ENCODE results near the gene ADSL. TPM values are rescaled to one million over a fixed set of nuclear protein-coding genes. Genes with fewer than 3 reads are reported as not detected.

Gene ADSL
- polyA plus RNA-seq, 1 of the 3 experiments (the other 2 are of a cell fraction): 79.7 TPM

DNA sequence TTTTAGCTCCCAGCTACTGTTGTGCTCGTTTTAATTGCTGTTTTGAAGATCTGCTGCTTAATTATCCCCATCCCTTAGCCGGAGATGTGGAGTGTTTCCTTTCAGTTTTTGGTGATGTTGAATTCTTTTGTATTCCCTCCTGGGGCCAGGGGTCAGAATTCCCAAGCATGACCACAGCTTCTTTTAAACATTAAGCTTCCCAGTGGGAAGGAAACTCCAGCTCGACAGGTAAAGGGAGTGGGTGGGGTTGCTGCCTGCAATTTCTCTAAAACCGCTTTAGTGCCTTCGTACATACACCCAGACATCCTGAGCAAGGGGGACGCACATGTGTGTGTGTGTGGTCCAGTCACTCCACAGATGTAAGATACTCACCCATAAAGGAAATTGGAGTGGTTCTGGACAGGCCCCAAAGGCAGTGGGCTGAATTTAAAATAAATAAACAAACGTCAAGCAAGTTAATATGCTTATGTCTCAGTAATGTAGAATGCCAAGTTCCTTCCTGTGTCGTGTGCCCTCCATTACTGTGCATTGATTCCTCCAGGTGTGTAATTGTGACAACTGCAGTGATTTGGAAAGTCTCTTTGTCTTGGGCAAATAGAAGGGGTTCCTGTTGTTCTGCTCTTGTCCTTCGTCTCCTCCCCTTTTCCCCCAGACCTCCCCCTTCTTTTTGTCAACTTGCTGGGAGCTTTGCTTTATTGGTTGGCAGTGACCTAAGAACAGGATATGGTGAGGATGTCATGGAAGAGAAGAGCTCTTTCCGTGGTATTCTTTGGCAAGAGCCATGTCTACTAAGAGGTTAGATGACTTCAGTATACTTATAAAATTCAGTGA, 19.2 kb upstream of the ADSL start:
- POLR2A ChIA-PET: interaction anchor here (0.6 kb wide), 1 partner anchor 986 kb away, joined by 3 read pairs; no protein-coding TSS in a partner anchor
- Histone ChIP-seq H2AFZ (ENCODE audit: low read depth) (no peak overlapping the region), H3F3A (replicated peaks; ENCODE audit: insufficient read depth) (no peaks in the 10 kb centered on the region), H3K9ac (no peak overlapping the region), H3K4me2 (no peak overlapping the region), H3K9me2 (no peaks in the 10 kb centered on the region), H3K79me2 (ENCODE audit: insufficient read depth) (no peaks in the 10 kb centered on the region), H3K27me3 (ENCODE audit: insufficient read depth) (no peaks in the 10 kb centered on the region), H3K4me3 (ENCODE audit: low read depth in 2 of 2, low read length in 1 of 2) (no peak overlapping the region), H3K4me1 (ENCODE audit: control insufficient read depth in 1 of 2, insufficient read depth in 2 of 2, low read depth in 1 of 2, low read length in 1 of 2) (peaks cover 0 to 17% of the 10 kb centered on the region in 2 experiments; a peak in 1 of 4 replicates), H4K20me1 (ENCODE audit: insufficient read depth) (no peaks in the 10 kb centered on the region), H3K9me3 (no peaks in the 10 kb centered on the region), H3K36me3 (replicated peaks in 1 of 2; ENCODE audit: control insufficient read depth in 1 of 2, insufficient read depth in 2 of 2, low read length in 1 of 2) (peaks cover 0 to 6% of the 10 kb centered on the region in 2 experiments), H3K27ac (ENCODE audit: low read depth in 2 of 2, low read length in 1 of 2) (no peak overlapping the region)
- 93% methylated on average over 10 of the region's 10 CpGs for WGBS (ENCODE audit: low lambda C conversion rate)
- TF ChIP-seq POLR2AphosphoS5 (IDR thresholded peaks at IDR 0.05; ENCODE audit: low read depth, low read length) (no peak), FOSL2 (IDR thresholded peaks at IDR 0.05; ENCODE audit: borderline replicate concordance, low read depth) (no peak), FOXM1 (IDR thresholded peaks at IDR 0.05; ENCODE audit: low read depth) (no peak), RFX5 (IDR thresholded peaks at IDR 0.05; ENCODE audit: low read length) (no peak)
- TF ChIP-seq, protein P1, sequence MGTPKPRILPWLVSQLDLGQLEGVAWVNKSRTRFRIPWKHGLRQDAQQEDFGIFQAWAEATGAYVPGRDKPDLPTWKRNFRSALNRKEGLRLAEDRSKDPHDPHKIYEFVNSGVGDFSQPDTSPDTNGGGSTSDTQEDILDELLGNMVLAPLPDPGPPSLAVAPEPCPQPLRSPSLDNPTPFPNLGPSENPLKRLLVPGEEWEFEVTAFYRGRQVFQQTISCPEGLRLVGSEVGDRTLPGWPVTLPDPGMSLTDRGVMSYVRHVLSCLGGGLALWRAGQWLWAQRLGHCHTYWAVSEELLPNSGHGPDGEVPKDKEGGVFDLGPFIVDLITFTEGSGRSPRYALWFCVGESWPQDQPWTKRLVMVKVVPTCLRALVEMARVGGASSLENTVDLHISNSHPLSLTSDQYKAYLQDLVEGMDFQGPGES (IDR thresholded peaks at IDR 0.05; ENCODE audit: low read depth, low read length): no peak
- no peak for DNase-seq
- CTCF ChIA-PET: interaction anchor here (1.2 to 2.0 kb wide), 2 partner anchors 21 kb away, joined by 5 to 6 read pairs; no protein-coding TSS in a partner anchor

DNA sequence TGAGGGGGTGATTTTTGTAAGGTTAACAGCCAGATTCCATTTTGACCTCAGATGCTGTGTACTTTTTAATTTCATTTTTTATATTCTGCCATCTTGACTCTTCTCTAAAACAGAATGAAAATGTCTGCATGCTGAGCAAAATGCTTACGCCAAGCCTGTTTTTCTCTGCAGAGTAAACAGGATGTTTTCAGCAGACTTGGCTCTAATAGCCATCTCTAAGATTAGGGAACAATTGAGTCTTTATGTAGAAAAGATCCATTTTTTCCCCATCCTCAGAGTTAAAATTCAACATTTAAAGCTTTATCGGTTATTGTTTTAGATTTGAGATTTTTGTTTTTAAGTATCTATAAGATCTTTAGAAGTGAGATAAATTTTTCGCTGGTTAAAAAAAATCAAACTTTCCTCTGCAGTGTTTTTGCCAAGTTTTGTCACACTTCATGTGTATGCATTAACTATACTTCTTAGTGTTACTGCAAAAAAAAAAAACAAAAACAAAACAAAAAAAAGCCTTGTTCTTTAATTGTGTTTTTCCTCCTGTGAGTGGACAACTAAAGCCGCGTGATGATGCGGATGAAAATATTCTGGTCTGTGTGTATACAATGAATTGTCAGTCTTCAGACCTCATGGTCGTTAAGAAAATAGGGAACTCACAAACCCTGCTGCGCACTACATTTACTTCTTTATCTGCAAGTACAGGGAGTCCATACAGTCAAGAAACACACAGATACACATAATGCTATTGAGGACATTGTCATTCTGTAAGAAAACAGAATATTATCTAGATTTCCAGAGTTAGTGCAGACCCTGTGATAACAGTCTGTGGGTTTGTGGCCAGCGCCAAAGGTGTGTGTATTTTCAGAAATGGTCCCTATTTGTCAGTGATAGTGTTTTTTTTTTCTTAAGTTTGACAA, 17.5 kb upstream of the ADSL start:
- Histone ChIP-seq H3K9ac (no peak overlapping the region), H3K36me3 (replicated peaks in 1 of 2; ENCODE audit: control insufficient read depth in 1 of 2, insufficient read depth in 2 of 2, low read length in 1 of 2) (peaks cover 0 to 3% of the 10 kb centered on the region in 2 experiments), H3F3A (replicated peaks; ENCODE audit: insufficient read depth) (no peaks in the 10 kb centered on the region), H3K9me2 (no peaks in the 10 kb centered on the region), H4K20me1 (ENCODE audit: insufficient read depth) (no peaks in the 10 kb centered on the region), H3K27ac (ENCODE audit: low read depth in 2 of 2, low read length in 1 of 2) (no peak overlapping the region), H3K79me2 (ENCODE audit: insufficient read depth) (no peaks in the 10 kb centered on the region), H3K9me3 (no peaks in the 10 kb centered on the region), H2AFZ (ENCODE audit: low read depth) (no peak overlapping the region), H3K4me2 (no peak overlapping the region), H3K4me1 (ENCODE audit: control insufficient read depth in 1 of 2, insufficient read depth in 2 of 2, low read depth in 1 of 2, low read length in 1 of 2) (peaks cover 0 to 14% of the 10 kb centered on the region in 2 experiments; a peak in 1 of 4 replicates), H3K4me3 (ENCODE audit: low read depth in 2 of 2, low read length in 1 of 2) (no peak overlapping the region), H3K27me3 (ENCODE audit: insufficient read depth) (no peaks in the 10 kb centered on the region)
- DNase-seq: no peak
- no peak for TF ChIP-seq JUND (IDR thresholded peaks at IDR 0.05)
- TF ChIP-seq CHD2 (IDR thresholded peaks at IDR 0.05; ENCODE audit: low read length, partially characterized antibody): no peak
- no peak for TF ChIP-seq TEAD4 (IDR thresholded peaks at IDR 0.05; ENCODE audit: borderline replicate concordance, insufficient read depth)
- TF ChIP-seq RAD21 (IDR thresholded peaks at IDR 0.05; ENCODE audit: low read length): no peak
- TF ChIP-seq EP300 (IDR thresholded peaks at IDR 0.05; ENCODE audit: borderline replicate concordance in 1 of 2, low read depth in 1 of 2, low read length in 1 of 2): no peak
- TF ChIP-seq SMC3 (IDR thresholded peaks at IDR 0.05; ENCODE audit: low read depth, low read length): no peak
- TF ChIP-seq MXI1 (IDR thresholded peaks at IDR 0.05; ENCODE audit: low read depth, low read length): no peak
- 95% methylated on average over 9 of the region's 9 CpGs for WGBS (ENCODE audit: low lambda C conversion rate)
- POLR2A ChIA-PET: no interaction called here
- CTCF ChIA-PET: interaction anchor here (1.2 kb wide), 1 partner anchor 19 kb away, joined by 5 read pairs; no protein-coding TSS in a partner anchor

Data from SK-N-SH (cell line).